ENCODE data around the gene PRKG1.
"Not testable (repeated sequence)": the region's sequence is repeated elsewhere in the genome, so short reads cannot be mapped to it uniquely, and the experiment has no call there.

The PRKG1 gene

DNA sequence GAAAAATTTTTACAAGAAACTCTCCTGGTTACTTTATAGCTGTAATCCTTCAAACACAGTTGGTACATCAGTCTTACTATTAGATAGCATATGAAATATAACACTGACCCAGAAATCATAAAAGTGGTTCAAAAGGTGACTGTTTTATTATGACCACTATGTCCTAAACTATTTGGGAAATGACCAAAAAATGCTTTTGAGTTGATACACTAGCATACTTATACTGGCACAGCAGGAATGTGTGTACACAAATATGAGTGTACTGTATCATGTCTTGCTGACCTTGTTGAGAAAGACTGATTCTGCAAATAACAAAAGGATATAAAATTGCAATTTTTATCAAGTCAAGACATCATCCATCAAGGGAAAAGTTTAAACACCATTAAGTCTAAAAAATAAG is 600.8 kb downstream of the PRKG1 start:
- DNase-seq = no peak

DNA sequence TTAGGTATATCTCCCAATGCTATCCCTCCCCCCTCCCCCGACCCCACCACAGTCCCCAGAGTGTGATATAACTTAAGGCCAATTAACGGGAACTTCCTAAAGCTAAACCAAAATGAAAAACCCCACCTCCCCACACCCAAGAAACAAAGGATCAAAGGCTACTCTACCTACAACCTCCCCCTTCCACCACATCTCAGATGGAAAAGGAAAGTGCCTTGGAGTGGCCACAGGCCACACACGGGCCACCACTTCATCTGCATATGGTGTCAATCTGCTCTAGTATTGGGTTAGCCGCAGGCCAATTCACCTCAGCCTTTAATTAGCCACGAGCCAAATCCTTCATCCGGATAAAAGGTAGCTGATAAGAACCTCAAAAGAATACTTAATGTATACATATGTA is 605.6 kb downstream of the PRKG1 start:
- DNase-seq = no peak

DNA sequence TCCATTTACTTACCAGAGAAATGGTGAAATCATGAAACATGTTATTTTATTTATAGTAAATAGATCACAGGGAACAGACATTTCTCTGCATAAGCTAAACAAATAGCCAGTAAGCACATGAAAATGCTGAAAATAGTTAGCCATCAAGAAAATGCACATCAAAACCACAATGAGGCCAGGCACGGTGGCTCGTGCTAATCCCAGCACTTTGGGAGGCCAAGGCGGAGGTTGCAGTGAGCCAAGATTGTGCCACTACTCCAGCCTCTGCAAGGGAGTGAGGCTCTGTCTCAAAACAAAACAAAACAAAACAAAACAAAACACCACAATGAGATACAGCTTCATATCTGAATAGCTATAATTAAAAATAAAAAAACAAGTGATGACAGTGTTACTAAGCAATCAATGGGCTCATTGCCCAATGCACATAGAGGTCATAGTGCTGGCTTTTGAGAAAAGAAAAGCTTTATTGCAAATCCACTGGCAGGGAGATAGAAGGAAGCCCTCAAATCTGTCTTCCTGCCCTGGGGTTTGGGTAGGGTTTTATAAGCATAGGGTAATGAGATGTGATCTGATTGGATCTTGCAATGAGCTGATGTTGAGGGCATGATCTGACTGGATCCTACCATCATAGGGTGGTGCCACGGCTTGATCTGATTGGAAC is 608.9 kb downstream of the PRKG1 start:
- DNase-seq = no peak

DNA sequence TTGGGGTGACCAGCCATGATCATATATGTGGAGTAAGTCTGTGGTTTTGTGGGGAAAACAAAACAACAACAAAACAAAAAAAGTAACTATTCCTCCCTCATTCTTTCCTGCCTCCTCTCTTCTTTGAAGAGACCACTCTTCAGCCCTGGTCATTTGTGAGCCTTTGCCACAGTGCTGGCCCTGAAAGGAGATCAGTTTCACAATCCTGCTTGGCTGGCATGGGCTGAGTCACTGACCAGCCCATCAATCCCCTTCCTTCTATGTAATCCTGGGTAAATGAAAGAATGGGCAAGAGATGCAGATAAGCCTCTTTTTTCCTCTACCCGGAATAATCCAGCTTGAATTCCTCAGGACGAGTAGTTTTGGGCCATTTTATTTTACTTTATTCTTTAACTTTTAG is 611.5 kb downstream of the PRKG1 start:
- DNase-seq = peak; percentile 13

DNA sequence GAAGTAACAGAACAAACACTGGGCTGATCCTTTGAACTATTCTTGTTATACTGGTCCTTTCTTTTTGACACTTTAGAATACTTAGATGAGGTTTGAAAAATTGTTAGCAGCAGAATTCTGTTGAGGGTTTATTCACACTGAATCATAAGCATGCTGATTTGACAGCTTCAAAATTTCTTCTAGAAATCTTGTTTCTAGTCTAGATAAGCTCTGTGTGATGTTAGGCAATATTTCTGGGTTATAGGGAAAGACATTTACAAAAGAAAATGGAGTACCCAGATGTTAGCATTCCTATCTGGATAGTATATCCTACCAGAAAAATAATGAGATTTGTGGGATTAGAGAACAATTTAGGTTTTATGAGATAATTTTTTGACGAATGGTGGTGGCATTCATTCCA is 613.0 kb downstream of the PRKG1 start:
- no peak for DNase-seq

DNA sequence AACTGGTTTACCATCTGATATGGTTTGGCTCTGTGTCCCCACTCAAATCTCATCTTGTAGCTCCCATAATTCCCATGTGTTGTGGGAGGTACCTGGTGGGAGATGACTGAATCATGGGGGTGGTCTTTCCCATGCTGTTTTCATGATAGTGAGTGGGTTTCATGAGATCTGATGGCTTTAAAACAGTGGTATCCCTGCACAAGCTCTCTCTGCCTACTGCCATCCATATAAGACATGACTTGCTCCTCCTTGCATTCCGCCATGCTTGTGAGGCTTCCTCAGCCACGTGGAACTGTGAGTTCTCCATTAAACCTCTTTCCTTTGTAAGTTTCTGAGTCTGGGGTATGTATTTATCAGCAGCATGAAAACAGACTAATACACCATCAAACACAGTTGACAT is 614.5 kb downstream of the PRKG1 start:
- DNase-seq = not testable (repeated sequence)

DNA sequence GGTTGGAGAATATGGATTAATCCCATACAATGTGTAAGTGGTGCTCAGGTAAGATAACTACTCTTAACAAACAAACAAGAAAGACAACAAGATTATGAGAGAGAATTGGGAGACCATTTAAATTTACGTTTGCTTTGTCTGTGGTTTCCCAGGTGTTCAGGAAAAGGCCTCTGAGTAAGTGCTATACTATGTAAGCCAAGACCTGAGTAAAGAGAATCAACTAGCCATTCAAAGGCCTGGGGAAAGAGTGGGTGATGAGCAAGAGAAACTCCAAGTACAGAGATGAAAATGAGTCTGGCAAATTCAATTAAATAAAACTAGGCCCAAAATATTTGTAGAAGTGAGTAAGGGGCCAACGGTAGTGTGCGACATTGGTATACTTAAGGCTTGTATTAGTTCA is 615.2 kb downstream of the PRKG1 start:
- DNase-seq = peak; percentile 6

DNA sequence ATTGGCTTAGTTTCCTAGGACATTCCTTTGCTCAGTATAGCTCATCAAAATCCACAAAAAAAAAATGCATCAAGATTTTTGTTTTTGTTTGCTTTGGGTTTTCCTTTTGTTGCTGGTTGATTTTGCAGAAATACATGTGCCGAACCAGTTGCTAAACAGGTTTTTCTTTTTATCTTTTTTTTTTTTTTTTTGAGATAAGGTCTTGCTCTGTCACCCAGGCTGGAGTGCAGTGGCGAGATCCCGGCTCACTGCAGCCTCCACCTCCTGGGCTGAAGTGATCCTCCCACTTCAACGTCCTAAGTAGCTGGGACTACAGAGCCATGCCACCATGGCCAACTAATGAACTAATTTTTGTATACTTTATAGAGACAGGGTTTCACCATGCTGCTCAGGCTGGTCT is 616.8 kb downstream of the PRKG1 start:
- peak; percentile 83 for DNase-seq

DNA sequence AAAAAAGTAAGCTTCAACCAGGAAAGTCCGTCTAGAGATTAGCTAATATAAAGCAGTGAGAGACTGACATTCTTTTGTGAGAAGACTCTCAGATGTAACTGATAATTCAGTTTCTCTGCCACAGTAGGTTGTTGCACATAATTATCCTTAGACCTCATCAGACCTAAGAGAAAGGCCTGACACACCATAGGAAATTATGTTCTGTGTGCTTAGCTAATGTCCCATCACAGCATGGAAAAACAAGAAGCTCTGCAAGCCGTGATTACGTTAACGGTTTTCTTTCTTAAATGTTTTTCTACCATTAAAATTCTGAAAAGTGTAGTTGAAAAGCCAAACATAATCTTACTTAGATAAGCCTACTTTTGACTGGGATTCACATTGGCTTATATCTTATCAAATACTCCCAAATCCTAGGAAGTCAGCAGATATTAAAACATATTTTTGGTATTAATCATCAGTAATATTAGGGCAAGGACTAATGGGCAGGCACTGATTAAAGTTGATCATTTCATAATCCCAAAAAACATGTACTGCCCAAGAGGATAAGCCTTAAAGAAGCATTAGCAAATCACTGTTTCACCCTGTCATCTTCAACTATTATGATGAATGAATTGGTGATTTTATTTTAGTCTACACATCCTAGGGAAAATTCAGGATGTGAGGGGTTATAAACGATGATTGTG is 619.9 kb downstream of the PRKG1 start:
- DNase-seq = no peak

DNA sequence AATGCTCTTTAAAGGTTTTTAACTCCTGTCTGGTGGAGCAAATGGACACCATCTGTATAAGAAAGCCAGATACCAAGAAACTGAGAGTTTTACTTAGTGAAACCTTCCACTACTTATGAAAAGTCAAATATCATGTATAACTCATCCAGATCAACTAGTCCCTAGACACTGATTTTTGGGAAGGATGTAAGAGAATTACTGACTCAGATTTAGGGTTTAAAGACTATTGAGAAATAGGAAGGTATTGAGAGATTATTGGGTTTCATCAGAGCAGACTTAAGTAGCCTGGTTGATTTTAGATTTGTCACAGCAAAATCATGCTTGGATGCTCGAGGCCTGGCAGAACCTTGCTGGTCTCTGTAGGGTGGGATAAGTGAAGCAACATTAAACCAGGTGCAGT is 622.0 kb downstream of the PRKG1 start:
- no peak for DNase-seq

DNA sequence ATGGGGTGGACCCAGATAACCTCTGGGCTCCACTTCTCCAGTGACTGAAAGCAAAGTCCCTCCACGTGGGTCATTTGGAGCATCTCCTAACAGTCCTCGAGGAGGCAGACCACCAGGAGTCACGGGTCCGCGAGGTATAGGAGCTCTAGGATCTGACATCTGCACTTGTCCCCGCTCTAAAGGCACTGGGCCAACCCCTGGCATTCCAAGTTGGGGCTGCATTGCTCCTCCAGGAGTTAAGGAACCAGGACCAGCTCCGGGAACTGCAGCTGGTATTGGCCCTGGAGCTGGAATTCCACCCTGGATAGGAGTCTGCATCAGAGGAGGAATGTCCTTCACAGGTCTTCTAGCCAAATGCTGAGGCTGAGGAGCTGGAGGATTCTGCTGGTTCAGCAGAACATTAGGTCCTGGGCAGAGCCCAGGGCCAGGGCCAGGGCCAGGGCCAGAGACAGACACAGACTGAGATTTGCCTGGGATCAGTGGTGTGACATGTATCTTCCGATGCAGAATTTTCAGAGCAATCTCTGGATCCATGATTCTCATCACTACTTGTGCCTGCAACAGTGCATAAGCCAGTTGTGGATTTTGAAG is 624.3 kb downstream of the PRKG1 start:
- no peak for DNase-seq

DNA sequence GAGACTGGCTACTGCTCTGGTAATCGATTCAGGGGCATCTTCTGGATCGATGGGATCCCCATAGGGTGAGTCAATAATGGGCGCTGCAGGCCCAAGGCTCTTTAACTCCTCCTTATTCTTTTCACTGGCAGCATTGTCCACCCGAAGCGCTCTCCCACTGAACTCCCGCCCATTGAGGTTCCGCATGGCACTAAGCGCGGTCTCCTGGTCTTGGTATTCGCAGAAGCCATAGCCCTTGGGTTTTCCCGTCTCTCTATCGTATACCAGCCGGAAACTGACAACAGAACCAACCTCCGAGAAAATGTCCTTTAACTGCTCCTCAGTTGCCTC is 624.8 kb downstream of the PRKG1 start:
- no peak for DNase-seq

DNA sequence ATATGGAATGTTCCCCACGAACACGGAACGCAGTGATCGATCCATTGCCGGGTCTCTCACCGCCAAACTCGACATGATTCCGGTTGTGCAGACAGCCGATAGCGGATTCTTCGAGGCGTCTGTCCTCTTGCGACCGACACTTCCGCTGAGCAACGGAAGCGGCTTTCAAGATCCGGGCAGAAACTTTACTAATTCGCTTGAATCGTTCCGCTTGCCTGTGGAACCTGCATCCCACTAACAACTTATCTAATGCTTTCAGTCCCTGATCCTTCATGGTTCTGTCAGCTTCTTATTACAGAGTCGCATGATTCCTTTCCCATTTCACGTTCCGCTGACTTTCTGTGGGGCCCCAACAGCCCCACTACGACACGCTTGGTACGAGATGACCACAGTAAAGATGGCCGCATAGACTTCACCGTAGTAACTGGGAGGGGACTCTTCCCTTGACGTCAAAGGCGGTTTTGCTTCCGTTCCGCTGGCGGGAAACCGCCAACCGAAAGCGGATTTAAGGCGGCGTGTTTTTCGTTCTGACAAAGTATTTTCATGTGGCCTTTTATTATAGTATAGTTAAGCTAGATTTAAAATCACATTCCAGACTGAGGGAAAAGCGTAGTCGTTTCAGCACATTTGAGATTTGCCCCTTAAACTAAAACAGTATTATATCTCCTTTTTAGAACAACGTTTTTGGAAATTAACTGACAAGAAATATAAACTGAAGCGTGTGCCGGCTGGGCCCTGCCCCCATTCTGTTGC is 625.4 kb downstream of the PRKG1 start, which contains the start of gene CSTF2T:
CSTF2T (minus strand) TSS at position 121 of the 753 bp plus-strand sequence; CDS start at position 75, 46 bp downstream.
- peak; percentile 98 for DNase-seq

DNA sequence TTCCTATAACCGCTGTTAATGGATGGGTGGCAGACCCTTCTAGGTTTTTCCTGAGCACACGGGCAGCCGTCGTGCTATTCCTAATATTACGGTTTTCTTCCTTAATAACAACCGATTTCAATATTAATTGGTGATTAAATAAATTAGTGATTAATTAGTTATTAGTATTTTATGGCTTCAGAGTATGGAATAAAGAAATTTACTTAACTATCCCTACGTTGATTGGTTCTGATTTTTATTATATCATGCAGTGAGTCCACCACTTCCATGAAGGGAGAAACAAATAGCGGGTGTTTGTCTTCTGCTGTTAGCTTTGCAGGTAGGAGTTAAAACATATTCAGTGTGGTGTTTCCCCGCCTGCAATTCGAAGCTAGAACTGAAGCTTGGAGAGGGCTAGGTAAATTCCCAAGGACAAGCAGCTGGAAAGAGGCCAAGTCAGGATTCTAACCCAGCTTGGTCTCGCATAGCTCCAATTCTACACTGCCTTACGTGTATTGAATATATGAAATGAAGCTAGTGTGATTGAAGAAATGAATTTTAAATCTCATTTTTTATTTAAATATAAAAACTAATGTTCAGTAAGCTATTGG is 626.0 kb downstream of the PRKG1 start:
- peak; percentile 87 for DNase-seq

DNA sequence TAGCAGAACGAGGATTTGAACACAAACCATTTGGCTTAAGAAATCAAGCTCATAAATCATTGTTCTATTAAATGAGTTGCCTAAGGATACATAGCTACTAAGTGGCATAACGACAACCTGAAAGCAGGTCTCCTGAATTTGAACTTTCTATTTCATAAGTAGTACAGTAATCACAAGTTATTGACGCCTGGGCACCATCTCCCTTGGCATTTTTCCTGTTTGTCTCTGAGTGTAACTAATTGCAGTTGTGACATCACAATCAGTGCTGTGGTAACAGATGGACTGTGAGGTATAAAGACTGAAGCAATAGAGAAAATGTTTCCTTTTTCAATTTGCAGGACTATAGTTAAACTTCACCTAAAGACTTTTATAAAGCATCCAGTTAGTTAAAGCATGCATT is 631.5 kb downstream of the PRKG1 start:
- DNase-seq = no peak

DNA sequence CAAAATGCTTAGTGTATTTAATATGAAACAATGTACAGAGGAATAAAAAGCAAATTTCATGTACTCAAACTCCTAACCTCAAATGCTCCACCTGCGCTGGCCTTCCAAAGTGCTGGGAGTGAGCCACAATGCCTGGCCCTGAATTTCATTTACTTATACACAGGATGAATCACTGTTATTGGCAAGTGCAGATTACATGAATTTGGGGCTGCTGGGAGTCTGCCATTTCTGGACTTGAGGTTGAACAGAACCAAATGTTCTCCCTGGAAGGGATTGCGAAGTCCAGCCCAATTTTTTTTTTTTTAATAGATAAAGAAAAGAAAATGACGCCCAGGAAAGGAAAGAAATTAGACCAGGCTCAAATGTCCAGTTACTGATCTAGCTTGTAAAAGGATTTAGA is 631.9 kb downstream of the PRKG1 start:
- no peak for DNase-seq

DNA sequence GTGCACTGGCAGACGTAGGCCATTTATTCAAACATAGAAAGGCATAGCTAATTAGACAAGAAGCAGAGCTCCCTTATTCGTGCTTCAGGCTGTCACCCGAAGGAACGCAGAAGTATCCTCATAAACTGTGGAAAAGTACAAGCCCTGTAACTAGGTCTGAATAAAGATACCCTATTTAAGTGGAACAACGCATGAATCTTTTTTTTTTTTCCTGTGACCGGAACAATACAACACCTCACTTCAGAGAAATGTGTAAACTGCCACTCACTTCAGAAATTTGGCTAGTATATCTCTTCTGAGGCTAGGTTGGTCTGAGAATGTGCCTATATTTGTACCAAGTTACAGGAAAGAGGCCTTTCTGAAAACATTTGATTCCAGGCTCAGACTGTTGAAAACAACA is 633.1 kb downstream of the PRKG1 start:
- no peak for DNase-seq

DNA sequence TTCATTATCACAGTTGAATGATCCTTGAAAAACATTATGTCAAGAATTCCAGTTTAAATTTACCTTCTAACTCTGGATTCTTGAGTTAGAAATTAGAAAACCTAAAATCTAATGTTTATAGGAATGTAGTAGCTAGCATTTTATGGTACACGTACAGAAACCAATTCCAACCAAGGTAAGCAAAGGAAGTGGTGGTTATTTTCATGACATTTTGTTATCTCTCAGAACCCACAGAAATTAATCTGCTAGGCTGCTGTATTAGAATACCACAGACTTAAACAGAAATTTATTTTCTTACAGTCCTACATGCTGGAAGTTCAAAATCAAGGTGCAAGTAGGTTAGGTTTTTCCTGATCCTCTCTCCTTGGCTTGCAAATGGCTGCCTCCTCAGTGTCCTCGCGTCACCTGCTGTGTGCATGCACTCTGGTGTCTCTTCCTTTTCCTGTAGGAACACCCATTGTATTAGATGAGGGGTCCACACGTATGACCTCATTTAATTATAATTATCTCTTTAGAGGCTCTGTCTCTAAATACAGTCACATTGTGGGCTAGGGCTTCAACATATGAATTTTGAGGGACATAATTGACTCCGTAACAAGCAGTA is 633.6 kb downstream of the PRKG1 start:
- DNase-seq = no peak

DNA sequence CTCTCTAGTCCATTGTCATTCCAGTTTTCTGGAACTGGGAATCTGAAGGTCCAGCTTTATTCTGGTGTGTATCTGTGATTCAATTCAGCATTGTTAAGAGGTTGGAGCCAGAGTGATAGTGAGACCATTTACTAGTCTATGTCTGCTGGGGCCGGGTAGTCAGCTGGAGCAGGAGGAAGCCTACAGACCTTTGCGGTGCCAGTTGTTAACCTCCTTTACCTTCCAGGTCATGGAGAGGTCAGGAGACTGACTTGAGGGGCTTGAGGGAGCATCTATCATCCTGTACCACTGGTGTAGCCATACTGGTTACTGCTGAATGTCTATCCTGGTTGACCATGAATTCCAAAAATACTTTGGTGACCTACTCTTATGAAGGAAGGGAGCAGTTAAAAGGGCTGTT is 634.3 kb downstream of the PRKG1 start:
- DNase-seq = no peak

DNA sequence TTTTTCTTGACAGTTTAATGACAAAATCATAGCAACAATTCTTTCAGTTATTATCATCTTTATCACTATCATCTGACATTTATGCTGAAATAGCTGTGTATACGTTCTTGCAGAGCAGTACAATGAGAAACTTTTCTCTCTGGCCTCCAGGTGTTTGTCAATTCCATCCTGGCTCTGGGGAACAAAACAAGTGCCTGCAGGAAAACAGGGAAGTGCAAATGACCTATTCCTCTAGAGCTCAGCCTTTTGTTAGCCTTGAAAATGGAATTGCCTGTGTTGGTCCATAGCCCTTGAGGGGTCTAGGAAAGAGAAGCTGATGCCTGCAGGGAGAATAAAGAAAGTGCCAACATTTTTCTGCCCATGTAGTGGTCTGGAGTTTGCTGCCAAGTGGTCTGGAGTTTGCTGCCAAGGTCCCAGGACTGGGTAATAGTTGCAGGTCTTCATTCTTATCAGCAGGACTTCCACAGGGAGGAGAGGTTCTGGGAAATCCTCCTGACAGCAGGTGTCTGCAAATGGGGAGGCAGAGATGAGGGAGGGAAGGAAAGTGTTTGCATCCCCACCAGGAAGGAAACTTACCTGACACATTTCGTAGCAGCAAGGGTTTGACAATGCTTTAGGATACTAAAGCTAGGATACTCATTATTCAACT is 635.2 kb downstream of the PRKG1 start:
- no peak for DNase-seq

DNA sequence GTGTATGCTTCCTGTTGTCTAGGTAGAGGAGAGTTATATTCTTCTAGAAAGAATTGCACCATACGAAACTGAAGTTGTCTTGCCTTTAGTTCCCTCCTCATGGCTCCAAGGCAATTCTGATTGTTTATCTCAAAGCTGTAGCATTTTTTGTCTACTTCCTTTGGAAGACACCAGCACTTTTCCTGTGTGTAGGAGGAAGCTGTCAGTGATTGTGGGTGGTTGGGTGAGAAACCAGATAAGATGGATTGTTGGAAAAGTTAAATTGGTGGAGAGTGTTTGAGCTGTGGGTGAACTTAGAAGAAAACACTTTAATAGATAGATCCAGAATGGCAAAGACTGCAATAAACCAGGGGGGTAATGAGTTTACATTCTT is 637.2 kb downstream of the PRKG1 start:
- DNase-seq = no peak

DNA sequence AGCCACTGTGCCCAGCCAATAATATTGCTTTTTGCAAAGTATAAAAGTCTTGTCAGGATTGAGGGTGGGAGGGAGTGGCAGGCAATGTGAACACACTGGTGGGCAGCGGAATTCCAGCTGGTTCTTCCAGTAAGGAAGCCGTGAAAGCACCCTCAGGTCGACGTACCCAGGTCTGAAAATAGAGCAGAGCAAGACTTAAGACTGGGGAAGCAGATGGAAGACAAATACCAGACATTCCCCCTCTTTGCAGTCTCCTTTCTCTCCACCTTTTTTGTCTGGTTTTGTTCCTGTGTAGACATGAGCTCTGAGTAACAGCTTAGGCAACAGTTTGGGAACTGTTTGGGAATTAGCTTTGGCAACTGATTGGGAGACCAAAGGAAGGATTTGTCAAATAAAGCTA is 642.7 kb downstream of the PRKG1 start:
- DNase-seq = no peak
